Hepatocyte (in vitro differentiated cells): Measurements from ENCODE around the gene KIF6.

Experiments used
- EZH2phosphoT487 ChIP-seq: fragments of 200-600 bp; sonication (generic); IDR thresholded peaks from one replicate; pipeline ENCODE4 v1.6.1; 2018; ENCODE audit warnings: antibody characterized with exemption, mild to moderate bottlenecking, low read depth, moderate library complexity; ENCODE audit not compliant: unreplicated experiment, severe bottlenecking
- TF ChIP-seq, protein P1 (sequence below): fragments of 200-600 bp; sonication (generic); IDR thresholded peaks from 2 replicates; pipeline ENCODE4 v1.5.1; 2016; ENCODE audit warnings: antibody characterized with exemption, mild to moderate bottlenecking; ENCODE audit not compliant: poor library complexity

- TF ChIP-seq, protein P1, sequence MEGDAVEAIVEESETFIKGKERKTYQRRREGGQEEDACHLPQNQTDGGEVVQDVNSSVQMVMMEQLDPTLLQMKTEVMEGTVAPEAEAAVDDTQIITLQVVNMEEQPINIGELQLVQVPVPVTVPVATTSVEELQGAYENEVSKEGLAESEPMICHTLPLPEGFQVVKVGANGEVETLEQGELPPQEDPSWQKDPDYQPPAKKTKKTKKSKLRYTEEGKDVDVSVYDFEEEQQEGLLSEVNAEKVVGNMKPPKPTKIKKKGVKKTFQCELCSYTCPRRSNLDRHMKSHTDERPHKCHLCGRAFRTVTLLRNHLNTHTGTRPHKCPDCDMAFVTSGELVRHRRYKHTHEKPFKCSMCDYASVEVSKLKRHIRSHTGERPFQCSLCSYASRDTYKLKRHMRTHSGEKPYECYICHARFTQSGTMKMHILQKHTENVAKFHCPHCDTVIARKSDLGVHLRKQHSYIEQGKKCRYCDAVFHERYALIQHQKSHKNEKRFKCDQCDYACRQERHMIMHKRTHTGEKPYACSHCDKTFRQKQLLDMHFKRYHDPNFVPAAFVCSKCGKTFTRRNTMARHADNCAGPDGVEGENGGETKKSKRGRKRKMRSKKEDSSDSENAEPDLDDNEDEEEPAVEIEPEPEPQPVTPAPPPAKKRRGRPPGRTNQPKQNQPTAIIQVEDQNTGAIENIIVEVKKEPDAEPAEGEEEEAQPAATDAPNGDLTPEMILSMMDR: no peak
- no peak for TF ChIP-seq EZH2phosphoT487
Measured at GRCh38 chr6:39378175-39378959, 346.8 kb downstream of the KIF6 start.
